ENCODE results near the gene DCBLD1. TPM values are rescaled to one million over a fixed set of nuclear protein-coding genes. Genes with fewer than 3 reads are reported as not detected.

The DCBLD1 gene
- polyA plus RNA-seq, 1 donor (not counting 4 experiments of a cell fraction or from before 2014, with no cell fraction given): 21.7 TPM

DNA sequence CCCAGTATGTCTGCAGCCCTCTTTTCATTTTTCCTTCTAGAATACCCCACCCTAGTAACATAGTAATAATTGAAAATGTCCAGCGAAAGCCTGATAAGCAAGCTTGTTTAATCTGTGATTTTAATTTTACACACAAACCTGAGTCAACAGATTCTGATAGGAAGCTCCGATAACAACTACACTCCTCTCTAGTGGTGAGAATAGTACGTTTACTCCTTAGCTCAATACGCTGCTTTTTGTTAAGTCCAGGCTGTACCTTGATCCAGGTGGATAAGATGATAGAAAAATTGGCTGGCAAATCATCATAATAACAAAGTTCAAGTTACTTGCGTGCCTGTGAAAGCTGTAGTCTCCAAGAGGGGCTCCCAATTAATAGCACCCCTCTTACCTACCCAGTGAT lies 25.5 kb upstream of the DCBLD1 start:
- FAIRE-seq (no peak), DNase-seq (ENCODE audit: low read depth, low spot score) (no peak)
- Histone ChIP-seq H4K20me1 (ENCODE audit: control insufficient read depth, extremely low read depth, insufficient read depth, low read length) (no peaks in the 10 kb centered on the region), H3K9me3 (ENCODE audit: control insufficient read depth, low read depth, low read length) (no peaks in the 10 kb centered on the region), H3K36me3 (ENCODE audit: control insufficient read depth in 2 of 2, extremely low read depth in 1 of 2, insufficient read depth in 2 of 2, low read length in 2 of 2) (no peaks in the 10 kb centered on the region), H3K9me1 (ENCODE audit: control insufficient read depth, extremely low read depth, insufficient read depth, low read length) (no peaks in the 10 kb centered on the region), H3K27ac (ENCODE audit: control insufficient read depth, insufficient read depth, low read length) (no peak overlapping the region), H3K4me2 (ENCODE audit: control insufficient read depth, extremely low read depth, insufficient read depth, low read depth, low read length) (no peak overlapping the region), H3K4me3 (ENCODE audit: control insufficient read depth in 2 of 3, extremely low read depth in 1 of 3, insufficient read depth in 2 of 3, low read depth in 1 of 3, low read length in 3 of 3) (no peak overlapping the region), H3K27me3 (ENCODE audit: control insufficient read depth, extremely low read depth, insufficient read depth, low read length) (no peaks in the 10 kb centered on the region), H3K9ac (ENCODE audit: control insufficient read depth, extremely low read depth, insufficient read depth, low read length) (no peak overlapping the region), H3K79me2 (ENCODE audit: control insufficient read depth, insufficient read depth, low read length) (no peaks in the 10 kb centered on the region), H3K4me1 (ENCODE audit: control insufficient read depth, extremely low read depth, insufficient read depth, low read length) (peaks cover 1% of the 10 kb centered on the region), H2AFZ (ENCODE audit: control insufficient read depth, low read length) (no peak overlapping the region)
- dilution Hi-C loops (cut with MboI; ENCODE audit: extremely low pct_ligation_motif_present, low sequenced_read_pairs): no loop called here
- TF ChIP-seq, protein P1, sequence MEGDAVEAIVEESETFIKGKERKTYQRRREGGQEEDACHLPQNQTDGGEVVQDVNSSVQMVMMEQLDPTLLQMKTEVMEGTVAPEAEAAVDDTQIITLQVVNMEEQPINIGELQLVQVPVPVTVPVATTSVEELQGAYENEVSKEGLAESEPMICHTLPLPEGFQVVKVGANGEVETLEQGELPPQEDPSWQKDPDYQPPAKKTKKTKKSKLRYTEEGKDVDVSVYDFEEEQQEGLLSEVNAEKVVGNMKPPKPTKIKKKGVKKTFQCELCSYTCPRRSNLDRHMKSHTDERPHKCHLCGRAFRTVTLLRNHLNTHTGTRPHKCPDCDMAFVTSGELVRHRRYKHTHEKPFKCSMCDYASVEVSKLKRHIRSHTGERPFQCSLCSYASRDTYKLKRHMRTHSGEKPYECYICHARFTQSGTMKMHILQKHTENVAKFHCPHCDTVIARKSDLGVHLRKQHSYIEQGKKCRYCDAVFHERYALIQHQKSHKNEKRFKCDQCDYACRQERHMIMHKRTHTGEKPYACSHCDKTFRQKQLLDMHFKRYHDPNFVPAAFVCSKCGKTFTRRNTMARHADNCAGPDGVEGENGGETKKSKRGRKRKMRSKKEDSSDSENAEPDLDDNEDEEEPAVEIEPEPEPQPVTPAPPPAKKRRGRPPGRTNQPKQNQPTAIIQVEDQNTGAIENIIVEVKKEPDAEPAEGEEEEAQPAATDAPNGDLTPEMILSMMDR (optimal IDR thresholded peaks at IDR 0.05 in 1 of 3, IDR thresholded peaks at IDR 0.05 in 1 of 3, conservative IDR thresholded peaks at IDR 0.05 in 1 of 3; ENCODE audit: extremely low read depth in 1 of 3, insufficient read depth in 2 of 3, low read length in 3 of 3): no peak
- TF ChIP-seq EZH2 (IDR thresholded peaks at IDR 0.05; ENCODE audit: low read length): no peak

DNA sequence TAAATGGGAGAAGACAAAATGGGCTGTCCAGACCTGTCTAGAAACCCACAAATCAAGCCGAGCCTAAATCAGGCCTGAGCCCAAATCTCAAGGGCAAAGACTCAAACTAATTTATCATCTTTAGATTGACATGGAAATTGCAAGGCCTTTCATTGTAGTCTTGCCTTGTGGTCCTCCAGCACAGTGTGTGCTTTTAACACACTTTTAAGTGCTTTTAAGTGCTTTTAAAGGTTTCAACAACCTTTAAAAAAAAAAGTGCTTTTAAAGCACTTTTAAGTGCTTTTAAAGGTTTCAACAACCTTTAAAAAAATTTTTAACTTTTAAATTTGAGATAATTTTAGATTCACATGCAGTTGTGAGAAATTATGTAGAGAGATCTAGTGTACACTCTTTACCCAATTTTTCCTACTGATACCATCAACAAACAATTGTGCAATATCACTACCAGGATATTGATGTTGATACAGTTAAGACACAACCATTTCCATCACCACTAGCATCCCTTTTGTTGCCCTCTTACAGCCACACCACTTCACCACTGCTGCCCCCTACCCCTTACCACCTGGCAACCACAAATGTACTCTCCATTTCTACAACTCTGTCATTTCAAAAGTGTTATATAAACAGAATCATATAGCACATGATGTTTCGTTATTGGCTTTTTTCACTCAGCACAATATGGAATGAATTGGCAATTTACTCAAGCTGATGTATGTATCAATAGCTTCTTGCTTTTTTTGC lies 23.1 kb upstream of the DCBLD1 start:
- DNase-seq (ENCODE audit: low read depth, low spot score): no peak
- Histone ChIP-seq H2AFZ (ENCODE audit: control insufficient read depth, low read length) (peak overlapping the region; percentile 41), H3K4me1 (ENCODE audit: control insufficient read depth, extremely low read depth, insufficient read depth, low read length) (peaks cover 8% of the 10 kb centered on the region), H3K27ac (ENCODE audit: control insufficient read depth, insufficient read depth, low read length) (no peak overlapping the region), H3K36me3 (ENCODE audit: control insufficient read depth in 2 of 2, extremely low read depth in 1 of 2, insufficient read depth in 2 of 2, low read length in 2 of 2) (no peaks in the 10 kb centered on the region), H3K9me3 (ENCODE audit: control insufficient read depth, low read depth, low read length) (no peaks in the 10 kb centered on the region), H3K4me2 (ENCODE audit: control insufficient read depth, extremely low read depth, insufficient read depth, low read depth, low read length) (no peak overlapping the region), H3K27me3 (ENCODE audit: control insufficient read depth, extremely low read depth, insufficient read depth, low read length) (no peaks in the 10 kb centered on the region), H4K20me1 (ENCODE audit: control insufficient read depth, extremely low read depth, insufficient read depth, low read length) (no peaks in the 10 kb centered on the region), H3K9me1 (ENCODE audit: control insufficient read depth, extremely low read depth, insufficient read depth, low read length) (no peaks in the 10 kb centered on the region), H3K79me2 (ENCODE audit: control insufficient read depth, insufficient read depth, low read length) (no peaks in the 10 kb centered on the region), H3K4me3 (ENCODE audit: control insufficient read depth in 2 of 3, extremely low read depth in 1 of 3, insufficient read depth in 2 of 3, low read depth in 1 of 3, low read length in 3 of 3) (no peak overlapping the region), H3K9ac (ENCODE audit: control insufficient read depth, extremely low read depth, insufficient read depth, low read length) (no peak overlapping the region)
- no peak for FAIRE-seq
- TF ChIP-seq, protein P1 (optimal IDR thresholded peaks at IDR 0.05 in 1 of 3, IDR thresholded peaks at IDR 0.05 in 1 of 3, conservative IDR thresholded peaks at IDR 0.05 in 1 of 3; ENCODE audit: extremely low read depth in 1 of 3, insufficient read depth in 2 of 3, low read length in 3 of 3): no peak
- no peak for TF ChIP-seq EZH2 (IDR thresholded peaks at IDR 0.05; ENCODE audit: low read length)
- dilution Hi-C loops (cut with MboI; ENCODE audit: extremely low pct_ligation_motif_present, low sequenced_read_pairs): no loop called here

Measured in keratinocyte (primary cell).